Fibroblast of lung (primary cell): ENCODE data around the gene U2AF1L4.

Experiments
- EZH2 ChIP-seq: IDR thresholded peaks from 2 replicates; pipeline ENCODE4 v1.5.1; 2012; ENCODE audit warnings: low read length, control low read depth, mild to moderate bottlenecking; ENCODE audit errors: missing control alignments
- TF ChIP-seq, protein P1 (sequence below), 2 donors: IDR thresholded peaks in 1 of 2; conservative IDR thresholded peaks in 1 of 2; 1 replicate in 1 of 2; 2 replicates in 1 of 2; pipeline ENCODE4 v1.5.1; 2011 to 2012; ENCODE audit warnings: low read length in 2 of 2, control low read depth in 1 of 2, inconsistent platforms in 1 of 2, low read depth in 1 of 2, mild to moderate bottlenecking in 1 of 2

DNA sequence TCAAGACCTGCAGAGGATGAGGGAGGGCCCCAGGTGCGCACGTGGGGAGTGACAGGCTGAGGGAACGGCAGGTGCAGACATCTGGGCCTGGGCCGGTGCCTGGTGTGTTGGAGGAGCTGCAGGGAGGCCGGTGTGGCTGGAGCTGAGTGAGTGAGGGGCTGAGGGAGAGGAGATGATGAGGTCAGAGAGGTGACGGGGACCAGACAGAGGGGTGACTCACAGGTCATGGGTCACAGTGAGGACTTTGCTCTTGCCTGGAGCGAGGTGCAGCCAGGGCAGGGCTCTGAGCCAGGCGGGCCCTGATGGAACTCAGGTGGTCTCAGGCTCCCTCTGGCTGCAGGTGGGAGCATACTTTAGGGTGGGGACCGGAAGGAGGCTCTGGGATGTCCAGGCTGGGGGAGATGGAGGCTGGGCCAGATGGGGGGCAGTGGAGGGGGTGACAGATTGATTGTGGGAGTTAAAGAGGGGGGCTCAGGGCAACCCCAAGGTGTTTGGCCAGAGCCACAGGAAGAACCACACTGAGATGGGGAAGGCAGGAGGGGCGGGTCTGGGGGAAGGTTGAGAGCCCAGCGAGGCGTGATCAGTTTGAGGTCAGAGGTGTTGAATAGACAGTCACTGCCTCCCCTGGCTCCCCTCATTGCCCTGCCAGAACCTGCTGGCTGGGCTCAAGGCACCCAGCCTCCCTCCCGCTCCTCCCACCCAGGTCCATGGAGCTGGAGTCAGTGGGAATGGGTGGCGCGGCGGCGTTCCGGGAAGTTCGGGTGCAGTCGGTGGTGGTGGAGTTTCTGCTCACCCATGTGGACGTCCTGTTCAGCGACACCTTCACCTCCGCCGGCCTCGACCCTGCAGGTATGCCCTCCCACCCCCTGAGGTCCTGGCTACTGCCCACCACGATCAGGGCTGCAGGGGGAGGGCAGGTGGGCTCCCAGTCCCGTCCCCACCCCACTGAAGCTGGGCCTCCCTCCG lies 38.5 kb upstream of the U2AF1L4 start:
- TF ChIP-seq, protein P1, sequence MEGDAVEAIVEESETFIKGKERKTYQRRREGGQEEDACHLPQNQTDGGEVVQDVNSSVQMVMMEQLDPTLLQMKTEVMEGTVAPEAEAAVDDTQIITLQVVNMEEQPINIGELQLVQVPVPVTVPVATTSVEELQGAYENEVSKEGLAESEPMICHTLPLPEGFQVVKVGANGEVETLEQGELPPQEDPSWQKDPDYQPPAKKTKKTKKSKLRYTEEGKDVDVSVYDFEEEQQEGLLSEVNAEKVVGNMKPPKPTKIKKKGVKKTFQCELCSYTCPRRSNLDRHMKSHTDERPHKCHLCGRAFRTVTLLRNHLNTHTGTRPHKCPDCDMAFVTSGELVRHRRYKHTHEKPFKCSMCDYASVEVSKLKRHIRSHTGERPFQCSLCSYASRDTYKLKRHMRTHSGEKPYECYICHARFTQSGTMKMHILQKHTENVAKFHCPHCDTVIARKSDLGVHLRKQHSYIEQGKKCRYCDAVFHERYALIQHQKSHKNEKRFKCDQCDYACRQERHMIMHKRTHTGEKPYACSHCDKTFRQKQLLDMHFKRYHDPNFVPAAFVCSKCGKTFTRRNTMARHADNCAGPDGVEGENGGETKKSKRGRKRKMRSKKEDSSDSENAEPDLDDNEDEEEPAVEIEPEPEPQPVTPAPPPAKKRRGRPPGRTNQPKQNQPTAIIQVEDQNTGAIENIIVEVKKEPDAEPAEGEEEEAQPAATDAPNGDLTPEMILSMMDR (conservative IDR thresholded peaks at IDR 0.05 in 1 of 2, IDR thresholded peaks at IDR 0.05 in 1 of 2; ENCODE audit: low read depth in 1 of 2, low read length in 2 of 2), result no peak
- TF ChIP-seq EZH2, result no peak
